HK-2 (cell line): ENCODE measurements around the gene LCN6.
A peak's percentile ranks its signal among the peaks of the same experiment; 100 is the strongest.

Experiments
- DNase-seq: peaks from one replicate; pipeline ENCODE4 v3.0.0-alpha.2; 2018; ENCODE audit not compliant: unreplicated experiment

Gene LCN6

DNA sequence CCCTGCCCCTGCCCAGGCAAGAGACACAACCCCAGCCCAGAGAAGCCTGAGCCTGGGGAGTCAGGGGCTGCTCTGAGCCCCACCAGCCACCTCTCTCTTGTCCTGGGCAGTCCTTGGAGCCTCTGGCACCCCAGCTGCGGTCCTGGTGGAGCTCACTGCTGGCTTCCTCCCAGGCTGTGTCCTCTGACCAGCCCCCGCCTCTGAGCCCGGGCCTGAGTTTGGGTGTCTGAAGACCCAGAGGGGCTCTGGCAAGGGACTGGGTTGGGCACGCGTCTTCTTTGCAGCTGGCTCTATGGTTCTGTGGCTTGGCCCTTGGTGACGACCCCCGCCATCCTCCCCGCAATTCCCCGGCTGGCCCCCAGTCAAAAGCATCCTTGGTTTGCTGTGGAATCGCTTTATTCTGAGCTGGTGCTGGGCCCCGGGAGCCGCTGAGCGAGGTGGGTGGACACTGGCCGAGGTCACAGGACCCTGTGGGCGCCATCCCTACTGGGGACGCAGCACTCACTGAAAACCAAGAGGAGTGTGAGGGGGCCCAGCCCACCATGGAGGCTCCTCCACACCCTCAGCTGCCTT lies 4.6 kb downstream of the LCN6 start:
- no peak for DNase-seq

DNA sequence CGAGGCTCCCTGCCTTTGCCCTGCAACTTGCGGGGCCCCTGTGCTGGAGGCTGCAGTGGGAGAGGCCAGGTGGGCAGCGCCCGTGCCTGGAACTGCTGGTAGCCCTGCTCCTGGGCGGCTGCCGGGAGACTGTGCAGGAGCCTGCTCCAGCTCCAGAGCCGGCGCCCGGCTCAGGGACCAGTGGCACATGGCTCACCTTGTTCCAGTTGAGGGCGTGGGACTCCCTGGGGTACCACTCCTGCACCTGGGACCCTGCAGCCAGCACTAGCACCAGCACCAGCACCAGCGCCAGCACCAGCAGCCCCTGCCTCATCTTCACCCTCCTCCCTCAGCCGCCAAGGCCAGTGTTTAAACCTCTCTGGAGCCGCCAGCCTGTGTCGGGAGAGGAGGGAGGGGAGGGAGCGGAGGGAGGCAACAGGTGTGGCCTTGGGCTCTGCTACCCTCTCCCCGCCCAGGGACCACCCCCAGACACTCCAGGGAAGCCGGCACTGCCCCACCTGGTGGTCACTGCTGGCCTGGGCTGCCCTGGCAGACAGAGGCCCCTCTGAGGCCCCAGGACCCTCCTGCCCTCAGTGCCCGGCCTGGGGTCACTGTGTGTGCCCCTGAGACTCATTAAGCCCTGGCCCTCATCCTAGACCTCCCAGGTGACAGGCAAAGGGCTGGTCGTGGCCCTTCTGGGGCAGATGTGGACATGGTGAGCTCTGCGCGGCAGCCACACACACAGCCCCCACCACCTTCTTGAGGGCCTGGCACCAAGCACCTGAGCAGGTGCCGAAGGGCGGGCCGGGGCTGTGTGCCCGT lies 5.5 kb downstream of the LCN6 start, which contains the start of gene LCN10:
TSS of gene LCN10 (minus strand) at position 350 of the 801 bp plus-strand sequence. CDS start at position 313, 37 bp downstream.
- no peak for DNase-seq

DNA sequence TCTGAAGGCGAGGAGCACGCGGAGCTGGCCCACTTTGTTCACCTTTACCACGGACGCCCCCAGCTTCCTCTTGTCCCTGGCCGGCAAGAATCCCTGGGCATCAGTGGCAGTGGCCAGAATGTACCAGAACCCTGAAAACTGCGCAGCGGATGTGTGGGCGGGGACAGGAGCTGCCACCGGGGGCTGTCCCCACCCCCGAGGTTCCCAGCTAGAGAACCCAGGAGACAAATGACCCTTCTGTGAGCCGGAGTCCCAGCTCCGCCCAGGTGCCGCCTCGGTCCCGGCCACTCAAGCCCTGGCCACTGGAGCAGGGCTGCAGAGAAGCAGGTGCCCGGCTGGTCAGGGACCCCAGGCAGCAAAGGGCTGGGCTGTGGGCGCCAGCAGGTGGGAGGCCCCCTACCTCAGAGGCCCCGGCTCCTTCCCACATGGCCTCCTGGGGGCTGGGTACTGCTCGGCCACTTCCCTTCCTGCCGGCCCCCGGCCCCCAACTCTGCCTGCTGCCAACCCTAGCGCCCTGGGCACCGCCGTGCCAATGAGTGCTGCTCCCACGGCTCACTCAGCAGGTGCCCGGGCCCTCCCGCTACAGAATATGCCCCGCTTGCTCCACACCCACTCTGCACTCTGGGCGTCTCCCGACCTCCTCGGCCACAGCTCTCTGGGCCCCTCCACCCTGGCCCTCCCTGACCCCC lies 6.3 kb downstream of the LCN6 start:
- DNase-seq: peak; percentile 27

DNA sequence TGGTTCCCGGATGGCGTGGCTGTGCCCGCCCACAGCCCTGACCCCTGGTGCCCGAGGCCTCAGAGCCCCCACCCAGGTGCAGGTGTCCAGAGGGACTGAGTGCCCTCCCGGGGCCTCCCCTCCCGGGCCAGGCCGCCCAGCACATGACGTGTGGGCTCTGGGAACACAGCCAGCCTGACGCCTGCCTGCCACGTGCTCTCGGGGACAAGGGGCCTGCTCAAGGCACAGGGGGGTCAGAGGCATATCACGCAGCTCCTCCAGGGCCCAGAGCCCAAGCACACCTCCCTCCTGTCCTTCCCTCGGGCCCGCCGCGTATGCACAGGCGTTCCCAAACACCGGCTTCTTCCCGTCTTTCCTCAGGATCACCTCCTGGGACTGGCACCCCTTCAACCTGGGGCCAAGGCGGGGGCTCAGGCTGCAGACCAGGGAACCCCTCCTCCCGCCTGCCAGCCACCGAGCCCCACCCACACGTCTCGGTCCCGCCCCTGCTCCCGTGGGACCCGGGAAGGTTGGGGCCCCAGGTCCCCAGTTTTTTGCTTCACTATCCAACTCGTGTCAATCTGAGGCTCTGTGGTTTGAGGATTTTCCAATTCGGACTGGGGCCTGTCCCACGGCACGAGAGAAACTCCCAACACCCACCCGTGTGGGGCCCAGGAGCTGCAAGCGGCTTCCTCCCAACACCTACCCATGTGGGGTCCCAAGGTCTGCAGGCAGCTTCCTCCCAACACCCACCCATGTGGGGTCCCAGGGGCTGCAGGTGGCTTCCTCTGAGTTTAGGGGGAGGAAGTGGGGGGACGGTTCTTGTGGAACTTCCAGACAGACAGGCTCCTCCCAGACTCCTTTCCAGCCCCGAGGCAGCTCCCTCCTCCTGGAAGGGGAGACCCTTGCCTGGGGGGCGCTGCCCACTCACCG lies 7.1 kb downstream of the LCN6 start:
- DNase-seq: peak; percentile 44

DNA sequence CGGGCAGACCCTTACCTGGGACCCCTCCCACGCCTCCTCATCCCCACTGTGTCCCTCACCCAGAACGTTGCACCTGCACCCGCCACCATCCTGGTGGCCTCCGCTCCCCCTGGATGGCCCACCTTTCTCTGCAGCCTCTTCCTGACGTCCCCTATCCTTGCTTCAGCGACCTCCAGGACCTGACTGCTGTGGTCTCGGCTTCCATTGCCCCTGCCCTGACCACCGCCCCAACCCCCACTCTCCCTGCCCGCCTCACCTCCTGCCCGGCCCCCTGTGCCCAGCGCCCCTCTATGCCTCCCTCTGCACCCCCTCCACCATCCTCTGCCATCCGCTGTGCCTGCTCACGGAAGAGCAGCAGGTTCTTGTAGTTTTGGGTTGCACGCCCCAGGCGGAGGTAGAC lies 7.8 kb downstream of the LCN6 start:
- DNase-seq: no peak

DNA sequence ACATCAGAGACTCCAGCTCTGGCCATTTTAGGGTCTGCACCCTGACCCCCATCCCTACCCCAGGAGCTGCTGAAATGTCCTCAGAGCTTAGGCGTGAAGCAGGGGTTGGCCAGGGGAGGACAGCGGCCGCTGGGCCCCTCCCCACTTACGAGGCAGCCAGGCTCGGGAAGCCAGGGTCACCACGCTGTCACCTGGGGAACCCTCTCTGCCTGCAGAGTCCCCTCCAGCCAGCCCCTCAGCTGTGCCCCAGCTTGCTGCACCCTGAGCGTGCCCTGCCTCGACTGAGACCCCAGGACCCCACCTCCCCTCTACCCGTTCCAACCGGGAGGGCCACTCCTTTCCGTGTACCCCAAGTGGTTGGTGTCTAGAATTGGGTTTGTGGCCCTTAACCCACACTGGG lies 8.3 kb downstream of the LCN6 start:
- DNase-seq: no peak

DNA sequence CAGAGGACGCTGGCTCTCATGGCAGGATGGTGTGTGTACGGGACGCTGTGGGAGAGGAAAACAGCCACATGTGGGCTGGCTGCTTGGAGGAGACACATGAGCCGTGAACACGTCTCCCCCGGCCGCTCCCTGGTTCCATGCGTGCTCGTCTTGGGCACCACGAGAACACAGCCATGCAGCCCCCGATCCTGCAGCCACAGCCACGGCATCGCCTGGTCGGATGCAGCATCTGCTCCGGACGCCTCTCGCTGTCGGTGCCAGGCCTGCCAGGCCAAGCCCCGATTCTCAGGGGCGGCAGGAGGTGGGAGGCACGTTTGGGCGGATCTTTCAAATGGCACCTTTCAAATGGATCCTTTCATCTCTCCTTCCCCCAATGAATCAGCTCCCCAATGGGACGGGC lies 8.8 kb downstream of the LCN6 start:
- DNase-seq: no peak

DNA sequence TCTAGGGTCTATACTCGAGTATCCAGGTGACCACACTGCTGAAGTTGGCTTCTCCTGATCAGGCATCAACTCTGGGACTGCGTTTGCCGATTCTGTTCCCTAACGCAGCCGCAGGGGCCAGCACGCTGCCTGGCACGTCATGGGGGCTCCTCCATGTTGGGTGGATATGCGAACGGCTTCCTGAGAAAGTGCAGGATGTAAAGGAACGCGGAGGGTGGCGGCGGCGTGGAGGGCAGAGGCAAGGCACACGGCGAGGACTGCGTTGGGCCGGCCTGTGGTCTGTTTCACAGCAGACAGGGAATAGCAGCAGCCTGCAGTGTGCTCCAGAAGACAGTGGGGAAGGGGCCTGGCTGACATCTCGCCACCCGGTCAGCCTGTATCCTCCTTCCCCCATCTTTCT lies 9.4 kb downstream of the LCN6 start:
- no peak for DNase-seq

DNA sequence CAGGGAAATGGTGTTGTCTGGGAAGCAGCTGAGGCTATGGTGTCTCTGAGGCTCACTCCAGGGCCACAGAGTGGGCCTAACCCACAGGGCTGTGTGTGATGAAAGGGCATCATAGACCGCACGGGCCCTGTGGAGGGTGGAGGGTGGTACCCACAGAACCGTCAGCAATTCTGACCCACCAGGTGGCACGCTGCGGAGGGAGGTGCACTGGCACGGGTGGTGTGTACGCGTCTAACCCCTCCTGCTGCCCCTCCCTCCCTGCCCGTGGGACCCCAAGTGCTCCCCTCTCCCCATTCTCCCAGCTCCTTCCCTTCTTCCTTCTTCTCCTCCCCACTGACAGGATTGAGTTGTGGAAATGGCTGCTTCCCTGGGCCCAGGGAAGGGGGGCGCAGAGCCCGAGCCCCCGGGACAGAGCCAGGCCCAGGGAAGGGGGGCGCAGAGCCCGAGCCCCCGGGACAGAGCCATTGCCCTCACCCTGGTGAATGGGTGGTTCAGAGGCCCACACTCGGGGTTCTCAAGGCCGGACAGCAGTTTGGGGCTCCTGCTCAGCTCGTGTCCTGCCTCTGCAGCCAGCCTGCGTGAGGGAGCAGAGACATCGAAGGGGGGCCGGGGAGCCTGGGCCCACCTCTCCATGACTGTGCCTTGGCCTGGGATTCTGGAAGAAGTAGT lies 12.4 kb downstream of the LCN6 start:
- DNase-seq: no peak

DNA sequence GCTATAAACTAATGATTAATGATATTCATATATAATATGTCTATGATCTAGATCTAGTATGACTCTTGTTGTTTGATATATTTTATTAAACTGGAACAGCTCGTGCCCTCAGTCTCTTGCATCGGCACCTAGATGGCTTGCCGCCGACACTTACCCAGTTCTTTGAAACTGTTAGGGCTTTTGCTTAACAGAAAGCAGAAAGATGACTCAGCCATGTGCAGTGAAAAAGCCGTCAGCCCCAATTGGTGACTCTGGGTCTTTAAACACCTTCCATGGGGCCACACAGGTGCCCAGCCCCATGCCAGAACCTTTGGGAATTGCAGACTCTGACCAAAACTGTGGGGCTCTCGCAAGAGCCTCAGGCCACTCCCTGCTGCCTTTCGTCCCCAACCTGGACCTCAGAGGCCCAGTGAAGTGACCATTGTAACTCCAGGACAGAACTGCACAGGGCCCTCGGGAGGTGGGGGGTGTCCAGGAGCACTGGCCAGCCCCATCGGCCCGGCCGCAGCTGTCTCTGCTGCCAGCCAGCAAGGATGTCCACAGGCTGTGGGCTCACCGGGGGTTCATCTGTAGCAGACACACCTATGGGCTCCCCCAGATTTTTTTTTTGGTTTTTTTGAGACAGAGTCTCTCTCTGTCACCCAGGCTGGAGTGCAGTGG lies 13.4 kb downstream of the LCN6 start:
- DNase-seq: no peak

DNA sequence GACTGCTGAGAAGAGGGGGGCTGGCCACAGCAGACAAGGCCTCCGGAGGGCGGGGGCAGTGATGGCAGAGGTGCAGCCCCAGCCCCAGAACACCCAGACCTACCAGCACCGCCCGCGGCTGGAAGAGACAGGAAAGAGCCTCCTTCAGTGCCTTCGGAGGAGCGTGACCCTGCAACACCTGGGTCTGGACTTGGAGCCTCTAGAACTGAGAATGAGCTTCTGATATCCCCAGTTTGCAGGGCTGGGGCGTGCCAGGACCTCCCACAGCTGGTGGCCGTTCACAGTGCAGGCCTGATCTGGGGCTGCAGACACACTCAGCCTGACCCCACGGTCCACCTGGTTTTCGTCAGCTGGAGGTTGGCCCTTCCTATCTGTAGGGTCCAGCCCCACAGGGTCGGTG lies 14.7 kb downstream of the LCN6 start:
- no peak for DNase-seq

DNA sequence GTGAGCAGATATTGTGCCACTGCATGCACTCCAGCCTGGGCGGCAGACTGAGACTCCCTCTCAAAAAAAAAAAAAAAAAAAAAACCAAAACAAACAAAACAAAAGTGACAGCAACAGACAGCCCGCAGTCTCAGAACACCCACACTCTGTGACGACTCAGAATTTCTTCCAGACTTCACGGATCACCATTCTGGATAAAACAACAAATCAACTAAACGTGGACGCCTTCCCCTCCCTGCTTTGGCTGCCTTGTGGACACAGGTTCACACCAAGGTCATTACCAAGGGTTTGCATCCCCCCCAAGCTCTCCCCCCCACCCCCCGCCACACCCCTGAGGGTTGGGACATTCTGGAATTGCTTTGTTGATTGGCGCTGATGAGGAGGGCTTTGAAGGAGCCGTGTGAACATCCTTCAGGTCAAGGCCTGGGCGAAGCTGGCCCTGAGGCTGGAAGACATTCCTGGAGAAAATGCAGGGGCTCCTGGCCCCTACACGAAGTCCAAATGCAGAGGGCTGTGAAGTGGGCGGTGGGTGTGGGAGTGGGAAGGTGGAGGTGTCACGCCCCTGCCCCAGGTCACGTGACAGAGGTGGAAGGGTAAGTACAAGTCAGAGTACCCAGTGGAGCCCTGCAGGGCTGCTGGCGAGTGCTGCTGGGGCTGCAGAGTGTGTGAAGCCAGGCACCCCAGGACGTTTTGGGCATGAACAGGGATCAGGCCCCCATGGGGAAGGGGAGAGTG lies 15.7 kb downstream of the LCN6 start:
- no peak for DNase-seq

DNA sequence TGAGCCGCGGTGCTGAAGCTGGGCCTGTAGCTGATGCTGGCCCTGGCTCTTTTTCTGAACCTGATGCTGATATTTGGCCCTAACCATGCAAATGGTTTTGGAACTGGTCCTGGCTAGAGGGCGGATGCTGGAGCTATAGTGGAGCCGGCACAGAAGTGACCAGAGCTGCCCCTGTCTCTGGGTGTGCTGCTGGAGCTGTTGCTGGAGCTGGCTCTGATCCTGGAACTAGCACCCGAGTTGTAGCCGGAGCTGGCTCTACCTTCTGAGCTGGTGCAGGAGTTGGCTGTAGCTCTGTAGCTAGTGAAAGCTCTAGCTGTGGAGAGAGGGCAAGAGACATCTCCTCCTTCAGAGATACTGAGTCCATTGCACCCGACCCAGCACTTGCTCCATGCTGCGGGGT lies 18.4 kb downstream of the LCN6 start:
- no peak for DNase-seq

DNA sequence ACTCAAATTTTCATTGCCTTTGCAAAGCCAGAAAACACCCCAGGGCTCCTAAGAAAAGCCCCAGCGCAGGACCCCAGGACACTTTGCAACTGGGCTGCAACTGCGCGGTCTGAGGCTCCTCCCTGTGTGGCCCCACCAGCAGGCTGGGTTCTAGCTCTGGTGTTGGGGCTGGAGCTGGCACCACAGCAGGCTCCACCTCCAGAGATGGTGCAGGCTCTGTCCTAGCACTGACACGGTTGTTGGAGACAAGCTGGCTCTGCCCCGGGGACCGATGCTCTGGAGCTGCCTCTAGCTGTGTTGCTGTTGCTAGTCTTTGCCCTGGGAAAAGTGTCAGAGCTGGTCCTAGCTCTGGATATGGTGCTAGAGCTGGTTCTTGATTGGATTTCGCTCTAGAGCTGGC lies 19.2 kb downstream of the LCN6 start:
- DNase-seq: no peak

DNA sequence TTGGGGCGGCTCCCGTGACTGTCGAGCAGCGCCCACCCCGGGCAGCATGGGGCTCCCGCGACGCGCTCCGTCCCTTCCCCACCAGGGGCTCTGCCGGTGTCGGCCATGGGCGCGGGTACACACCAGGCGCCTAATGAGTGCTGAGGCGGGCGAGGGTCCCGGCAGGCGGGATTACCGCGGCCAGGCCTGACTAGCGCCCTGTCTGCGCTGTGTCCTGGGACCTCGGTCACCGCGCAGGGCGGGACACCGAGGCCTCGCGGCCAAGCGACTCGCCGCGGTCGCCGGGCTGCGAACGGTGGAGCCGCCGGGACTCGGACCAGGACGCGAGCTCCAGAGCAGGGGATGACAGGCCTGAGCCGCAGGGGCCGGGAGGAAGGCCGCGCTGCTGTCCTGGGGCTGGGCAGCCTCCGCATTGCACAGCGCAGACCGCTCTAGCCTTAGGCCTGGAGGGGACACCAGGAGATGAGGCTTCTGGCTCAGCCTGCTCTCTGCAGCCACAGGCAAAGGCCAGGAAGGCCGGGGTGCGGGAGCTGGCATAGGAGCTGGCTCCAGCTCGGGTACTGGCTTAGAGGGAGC lies 19.7 kb downstream of the LCN6 start:
- DNase-seq: peak; percentile 61

DNA sequence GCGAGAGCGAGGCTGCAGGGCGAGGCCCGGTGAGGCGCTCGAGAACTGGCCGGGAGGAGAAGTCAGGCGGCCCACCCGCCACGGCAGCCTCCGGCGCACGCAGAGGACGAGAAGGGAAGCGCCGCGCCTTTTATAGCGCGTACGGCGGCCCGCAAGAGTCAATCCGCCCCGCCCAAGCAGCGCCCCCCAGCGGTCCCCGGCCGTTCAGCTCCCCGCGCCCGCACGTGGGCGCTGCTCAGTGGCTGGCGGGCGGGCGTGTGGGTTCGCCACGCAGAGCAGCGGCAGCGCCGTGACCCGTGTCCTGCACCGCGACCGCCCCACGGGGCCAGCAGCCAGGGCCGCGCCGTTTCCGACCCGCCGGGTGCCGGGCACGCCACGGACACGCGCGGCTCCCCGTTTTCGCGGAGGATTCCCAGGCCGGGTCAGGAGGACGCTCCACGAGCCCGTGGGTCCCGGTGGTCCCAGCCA lies 20.2 kb downstream of the LCN6 start:
- DNase-seq: peak; percentile 94

DNA sequence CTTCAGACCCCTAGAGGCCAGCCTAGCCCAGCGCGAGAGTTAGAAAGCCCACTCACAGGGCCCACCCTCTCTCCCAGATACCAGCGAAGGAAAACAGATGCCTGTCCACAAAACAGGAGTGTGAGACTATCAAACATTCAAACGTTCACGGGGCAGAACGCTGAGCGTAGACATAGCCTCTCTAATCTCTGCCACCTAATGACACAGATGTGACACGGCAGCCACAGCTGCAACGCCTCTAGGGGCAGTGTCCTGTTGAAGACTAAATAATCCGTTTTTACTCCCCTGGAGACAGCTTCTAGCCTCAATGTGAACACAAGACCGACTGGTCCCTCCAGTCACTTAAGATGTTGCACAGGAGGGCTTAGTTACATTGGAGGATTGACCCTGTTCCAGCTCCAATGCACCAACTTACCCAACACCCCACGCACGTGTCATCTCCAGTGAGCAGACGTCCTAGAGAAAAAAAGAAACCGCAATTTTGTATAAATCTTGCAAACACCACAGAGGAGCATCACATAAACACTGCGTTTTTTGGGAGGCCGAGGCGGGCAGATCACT lies 21.6 kb downstream of the LCN6 start:
- DNase-seq: no peak

DNA sequence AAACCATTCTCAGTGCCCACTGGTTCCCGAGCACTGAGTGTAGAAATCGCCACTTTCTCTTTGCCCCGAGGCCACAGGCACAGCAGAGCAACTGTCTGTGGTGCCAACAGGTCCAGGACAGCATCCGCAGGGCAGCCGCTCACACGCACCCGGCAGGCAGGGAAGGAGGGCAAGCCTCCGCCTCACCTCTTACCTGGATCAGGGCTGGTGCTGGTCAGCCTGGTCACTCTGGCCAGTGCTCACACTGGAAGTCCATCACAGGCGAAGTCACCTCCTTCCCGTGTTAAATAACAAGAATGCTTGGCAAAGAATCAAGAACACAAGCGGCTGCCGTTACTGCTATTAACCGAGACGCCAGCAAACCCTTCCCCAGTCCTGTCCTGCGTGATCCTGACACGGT lies 22.2 kb downstream of the LCN6 start:
- no peak for DNase-seq

DNA sequence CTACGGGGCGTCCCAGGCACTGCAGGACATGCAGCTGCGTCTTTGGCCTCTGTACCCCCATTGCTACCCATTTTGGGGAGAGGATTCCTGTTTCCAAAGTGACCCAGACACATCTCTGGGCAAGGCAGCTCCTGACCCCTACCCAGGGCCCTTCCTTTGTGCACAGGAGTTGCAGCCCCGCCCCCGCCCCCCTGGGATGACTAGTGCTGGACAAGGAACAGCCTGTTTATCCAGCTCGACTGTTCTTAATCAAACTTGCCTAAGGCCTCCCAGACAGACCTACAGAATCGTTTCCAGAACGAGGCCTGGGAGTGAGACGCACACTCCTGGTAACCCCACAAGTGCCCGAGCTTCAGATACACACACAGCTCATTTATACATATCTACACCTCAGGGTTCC lies 22.7 kb downstream of the LCN6 start:
- DNase-seq: no peak
